Hepatocyte (in vitro differentiated cells): ENCODE data around the gene SCARF1.
"Not testable (repeated sequence)": the region's sequence is repeated elsewhere in the genome, so short reads cannot be mapped to it uniquely, and the experiment has no call there.

Source experiments
- EZH2 ChIP-seq: fragments of 200-600 bp; sonication (generic); IDR thresholded peaks from 2 replicates; pipeline ENCODE4 v1.6.1; 2016; ENCODE audit warnings: antibody characterized with exemption, mild to moderate bottlenecking, borderline replicate concordance
- EZH2phosphoT487 ChIP-seq: fragments of 200-600 bp; sonication (generic); IDR thresholded peaks from one replicate; pipeline ENCODE4 v1.6.1; 2018; ENCODE audit warnings: antibody characterized with exemption, mild to moderate bottlenecking, low read depth, moderate library complexity; ENCODE audit not compliant: unreplicated experiment, severe bottlenecking
- TF ChIP-seq, protein P1 (sequence below): fragments of 200-600 bp; sonication (generic); IDR thresholded peaks from 2 replicates; pipeline ENCODE4 v1.5.1; 2016; ENCODE audit warnings: antibody characterized with exemption, mild to moderate bottlenecking; ENCODE audit not compliant: poor library complexity

DNA sequence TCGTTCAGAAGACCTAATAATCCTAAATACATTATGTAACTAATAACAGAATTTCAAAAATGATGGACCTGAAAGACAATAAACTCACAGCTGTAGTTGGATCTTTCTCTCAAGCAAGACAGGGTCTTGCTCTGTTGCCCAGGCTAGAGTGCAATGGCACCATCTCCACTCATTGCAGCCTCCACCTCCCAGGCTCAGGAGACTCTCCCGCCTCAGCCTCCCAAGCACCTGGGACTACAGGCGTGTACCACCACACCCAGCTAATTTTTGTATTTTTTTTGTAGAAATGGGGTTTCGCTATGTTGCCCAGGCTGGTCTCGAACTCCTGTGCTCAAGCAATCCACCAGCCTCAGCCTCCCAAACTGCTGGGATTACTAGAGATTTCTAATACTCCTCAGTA lies 18.4 kb upstream of the SCARF1 start:
- TF ChIP-seq, protein P1, sequence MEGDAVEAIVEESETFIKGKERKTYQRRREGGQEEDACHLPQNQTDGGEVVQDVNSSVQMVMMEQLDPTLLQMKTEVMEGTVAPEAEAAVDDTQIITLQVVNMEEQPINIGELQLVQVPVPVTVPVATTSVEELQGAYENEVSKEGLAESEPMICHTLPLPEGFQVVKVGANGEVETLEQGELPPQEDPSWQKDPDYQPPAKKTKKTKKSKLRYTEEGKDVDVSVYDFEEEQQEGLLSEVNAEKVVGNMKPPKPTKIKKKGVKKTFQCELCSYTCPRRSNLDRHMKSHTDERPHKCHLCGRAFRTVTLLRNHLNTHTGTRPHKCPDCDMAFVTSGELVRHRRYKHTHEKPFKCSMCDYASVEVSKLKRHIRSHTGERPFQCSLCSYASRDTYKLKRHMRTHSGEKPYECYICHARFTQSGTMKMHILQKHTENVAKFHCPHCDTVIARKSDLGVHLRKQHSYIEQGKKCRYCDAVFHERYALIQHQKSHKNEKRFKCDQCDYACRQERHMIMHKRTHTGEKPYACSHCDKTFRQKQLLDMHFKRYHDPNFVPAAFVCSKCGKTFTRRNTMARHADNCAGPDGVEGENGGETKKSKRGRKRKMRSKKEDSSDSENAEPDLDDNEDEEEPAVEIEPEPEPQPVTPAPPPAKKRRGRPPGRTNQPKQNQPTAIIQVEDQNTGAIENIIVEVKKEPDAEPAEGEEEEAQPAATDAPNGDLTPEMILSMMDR, result not testable (repeated sequence)
- not testable (repeated sequence) for TF ChIP-seq EZH2, EZH2phosphoT487
